Neural cell (in vitro differentiated cells): ENCODE data around the gene ZNF516. TPM values are rescaled to one million over a fixed set of nuclear protein-coding genes. Genes with fewer than 3 reads are reported as not detected.

ENCODE experiments used
- H2AFZ ChIP-seq: fragments of 200-600, 300-800 bp; sonication (generic), shearing (Covaris generic); 2 replicates; pipeline ENCODE4 v1.6.0; 2014; ENCODE audit warnings: low read depth, mild to moderate bottlenecking, antibody characterized with exemption, low read length, moderate library complexity
- H3F3A ChIP-seq: fragments of 200-600 bp; shearing (Covaris generic); 2 replicates; pipeline ENCODE4 v1.6.1; 2016; ENCODE audit warnings: mild to moderate bottlenecking, moderate library complexity, mixed read lengths, antibody characterized with exemption, low read length; ENCODE audit not compliant: insufficient read depth, poor library complexity, severe bottlenecking
- H3K27ac ChIP-seq: fragments of 200-600, 300-800 bp; sonication (generic), shearing (Covaris generic); 2 replicates; pipeline ENCODE4 v1.5.1; 2014; ENCODE audit warnings: mild to moderate bottlenecking, low read length, moderate library complexity
- H3K27me3 ChIP-seq: fragments of 300-800, 200-600 bp; sonication (generic), shearing (Covaris generic); 2 replicates; pipeline ENCODE4 v1.6.0; 2014; ENCODE audit warnings: mild to moderate bottlenecking, low read depth, low read length, moderate library complexity; ENCODE audit not compliant: insufficient read depth
- H3K36me3 ChIP-seq: fragments of 300-800, 200-600 bp; sonication (generic), shearing (Covaris generic); 2 replicates; pipeline ENCODE4 v1.5.1; 2014; ENCODE audit warnings: mild to moderate bottlenecking, antibody characterized with exemption, low read length, moderate library complexity; ENCODE audit not compliant: insufficient read depth
- H3K4me2 ChIP-seq: fragments of 300-800, 200-600 bp; sonication (generic), shearing (Covaris generic); 2 replicates; pipeline ENCODE4 v1.6.0; 2014; ENCODE audit warnings: mild to moderate bottlenecking, low read length
- H3K4me3 ChIP-seq: fragments of 300-800, 200-600 bp; sonication (generic), shearing (Covaris generic); 2 replicates; pipeline ENCODE4 v1.5.1; 2014; ENCODE audit warnings: mild to moderate bottlenecking, low read length, moderate library complexity
- H3K79me2 ChIP-seq: fragments of 200-600 bp; shearing (Covaris generic); replicated peaks from 2 replicates; pipeline ENCODE4 v1.6.0; 2014; ENCODE audit warnings: mild to moderate bottlenecking, low read length, moderate library complexity; ENCODE audit not compliant: insufficient read depth
- H3K9ac ChIP-seq: fragments of 300-800, 200-600 bp; sonication (generic), shearing (Covaris generic); 2 replicates; pipeline ENCODE4 v1.6.1; 2016; ENCODE audit warnings: mild to moderate bottlenecking, low read length, mixed read lengths
- H3K9me2 ChIP-seq: fragments of 200-600 bp; shearing (Covaris generic); 2 replicates; pipeline ENCODE4 v1.6.1; 2016; ENCODE audit warnings: mild to moderate bottlenecking, low read length, mixed read lengths; ENCODE audit not compliant: insufficient read depth
- H3K9me3 ChIP-seq: fragments of 200-600, 300-800 bp; sonication (generic), shearing (Covaris generic); 2 replicates; pipeline ENCODE4 v1.6.1; 2016; ENCODE audit warnings: mild to moderate bottlenecking, mixed run types, low read length, moderate library complexity, mixed read lengths
- H4K20me1 ChIP-seq: fragments of 200-600 bp; shearing (Covaris generic); 2 replicates; pipeline ENCODE4 v1.6.1; 2016; ENCODE audit warnings: mild to moderate bottlenecking, mixed run types; ENCODE audit not compliant: insufficient read depth
- EP300 ChIP-seq: fragments of 450-650 bp; conservative IDR thresholded peaks from 2 replicates; pipeline ENCODE4 v1.6.1; 2014; ENCODE audit warnings: antibody characterized with exemption, mild to moderate bottlenecking, moderate library complexity; ENCODE audit not compliant: poor library complexity, severe bottlenecking
- MXI1 ChIP-seq: fragments of 450-650 bp; conservative IDR thresholded peaks from 2 replicates; pipeline ENCODE4 v1.6.1; 2014; ENCODE audit warnings: antibody characterized with exemption, mild to moderate bottlenecking; ENCODE audit not compliant: poor library complexity, severe bottlenecking
- RAD21 ChIP-seq: fragments of 450-650 bp; conservative IDR thresholded peaks from 2 replicates; pipeline ENCODE4 v1.6.1; 2014; ENCODE audit warnings: antibody characterized with exemption, mild to moderate bottlenecking, moderate library complexity
- SMC3 ChIP-seq: fragments of 450-650 bp; conservative IDR thresholded peaks from 2 replicates; pipeline ENCODE4 v1.6.1; 2014; ENCODE audit warnings: antibody characterized with exemption, mild to moderate bottlenecking, moderate library complexity; ENCODE audit not compliant: poor library complexity
- TAF1 ChIP-seq: IDR thresholded peaks from 2 replicates; pipeline ENCODE4 v1.6.1; 2012; ENCODE audit warnings: low read depth
- polyA plus RNA-seq: library from polyadenylated mRNA; depleted of rRNA; stranded (reverse); fragments of >200 nt; gene quantifications from 2 replicates; pipeline ENCODE4 v1.2.3, GENCODE V29; 2014
- TF ChIP-seq, protein P1 (sequence below): IDR thresholded peaks from 2 replicates; pipeline ENCODE4 v1.6.1; 2012; ENCODE audit warnings: borderline replicate concordance

Gene ZNF516
- polyA plus RNA-seq, 1 donor from 2014 or later = 11.5 TPM

DNA sequence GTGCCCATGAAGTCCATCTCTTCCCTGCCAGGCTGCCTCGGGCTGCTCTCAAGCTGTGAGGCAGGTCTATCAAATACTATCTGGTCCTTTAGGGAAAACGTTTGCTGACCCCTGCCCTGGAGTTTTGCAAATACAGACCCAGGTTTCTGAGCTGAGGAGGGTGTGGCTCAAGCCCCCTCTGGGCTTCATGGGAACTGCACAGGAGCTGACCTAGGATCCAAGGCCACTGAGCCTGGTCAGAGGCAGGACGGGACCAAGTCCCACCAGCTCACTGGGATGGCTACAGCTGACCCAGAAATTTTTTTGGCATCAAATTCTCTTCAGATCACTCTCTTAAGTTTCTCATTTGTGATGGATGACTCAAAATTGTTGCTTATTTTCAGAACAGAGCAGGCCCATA lies 14.1 kb downstream of the ZNF516 start:
- Histone ChIP-seq H3K27me3 (no peaks in the 10 kb centered on the region), H3K9ac (no peak overlapping the region), H4K20me1 (no peaks in the 10 kb centered on the region), H2AFZ (no peak overlapping the region), H3K36me3 (no peaks in the 10 kb centered on the region), H3K27ac (no peak overlapping the region), H3K9me3 (no peaks in the 10 kb centered on the region), H3K4me3 (no peak overlapping the region), H3K4me2 (no peak overlapping the region), H3F3A (no peaks in the 10 kb centered on the region), H3K9me2 (no peaks in the 10 kb centered on the region), H3K79me2 (peaks cover 79% of the 10 kb centered on the region)
- no peak for TF ChIP-seq SMC3
- TF ChIP-seq MXI1 = no peak
- no peak for TF ChIP-seq RAD21

DNA sequence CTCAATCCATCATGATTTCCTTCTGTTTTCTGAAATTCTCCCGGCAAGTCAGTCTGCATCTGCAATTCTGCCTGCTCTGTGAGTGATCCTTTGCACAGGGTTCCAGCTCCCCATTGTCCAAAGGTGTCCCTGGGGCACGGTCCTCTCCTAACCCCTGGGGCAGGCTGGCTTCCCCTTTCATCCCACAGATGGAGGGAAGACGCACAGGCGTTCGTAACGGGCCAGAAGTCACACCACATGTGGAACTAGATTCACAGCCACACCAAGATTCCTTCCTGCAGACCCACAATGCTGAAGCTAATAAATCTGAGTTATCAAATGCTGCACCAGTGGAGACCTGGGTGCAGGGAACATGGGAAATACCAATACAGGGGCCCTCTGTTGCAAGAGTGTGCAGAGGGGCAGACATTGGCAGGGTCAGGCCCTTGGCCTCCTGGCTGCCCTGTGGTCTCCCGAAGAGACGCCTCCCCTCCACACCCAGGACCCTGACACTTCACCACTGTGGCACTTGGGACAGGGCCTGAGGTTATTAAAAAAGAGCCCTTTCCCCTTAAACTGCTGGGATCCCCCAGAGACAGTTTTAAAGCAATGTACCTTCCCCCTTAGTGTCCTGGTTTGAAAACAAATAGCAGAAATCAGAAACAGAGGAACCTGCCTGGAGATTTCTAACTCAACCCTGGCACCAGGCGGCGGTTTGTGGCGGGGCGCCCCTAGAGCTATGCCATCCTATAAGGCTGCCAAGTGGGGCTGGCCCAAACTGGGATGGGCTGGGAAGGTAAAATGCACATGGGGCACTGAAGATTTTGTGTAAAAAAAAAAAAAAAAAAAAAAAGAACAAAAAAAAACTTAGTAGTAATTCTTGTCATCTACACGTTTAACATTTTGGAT lies 15.4 kb downstream of the ZNF516 start:
- no peaks in the 10 kb centered on the region for H4K20me1 ChIP-seq
- no peaks in the 10 kb centered on the region for H3K27me3 ChIP-seq
- H3K4me3 ChIP-seq = no peak overlapping the region
- TF ChIP-seq, protein P1, sequence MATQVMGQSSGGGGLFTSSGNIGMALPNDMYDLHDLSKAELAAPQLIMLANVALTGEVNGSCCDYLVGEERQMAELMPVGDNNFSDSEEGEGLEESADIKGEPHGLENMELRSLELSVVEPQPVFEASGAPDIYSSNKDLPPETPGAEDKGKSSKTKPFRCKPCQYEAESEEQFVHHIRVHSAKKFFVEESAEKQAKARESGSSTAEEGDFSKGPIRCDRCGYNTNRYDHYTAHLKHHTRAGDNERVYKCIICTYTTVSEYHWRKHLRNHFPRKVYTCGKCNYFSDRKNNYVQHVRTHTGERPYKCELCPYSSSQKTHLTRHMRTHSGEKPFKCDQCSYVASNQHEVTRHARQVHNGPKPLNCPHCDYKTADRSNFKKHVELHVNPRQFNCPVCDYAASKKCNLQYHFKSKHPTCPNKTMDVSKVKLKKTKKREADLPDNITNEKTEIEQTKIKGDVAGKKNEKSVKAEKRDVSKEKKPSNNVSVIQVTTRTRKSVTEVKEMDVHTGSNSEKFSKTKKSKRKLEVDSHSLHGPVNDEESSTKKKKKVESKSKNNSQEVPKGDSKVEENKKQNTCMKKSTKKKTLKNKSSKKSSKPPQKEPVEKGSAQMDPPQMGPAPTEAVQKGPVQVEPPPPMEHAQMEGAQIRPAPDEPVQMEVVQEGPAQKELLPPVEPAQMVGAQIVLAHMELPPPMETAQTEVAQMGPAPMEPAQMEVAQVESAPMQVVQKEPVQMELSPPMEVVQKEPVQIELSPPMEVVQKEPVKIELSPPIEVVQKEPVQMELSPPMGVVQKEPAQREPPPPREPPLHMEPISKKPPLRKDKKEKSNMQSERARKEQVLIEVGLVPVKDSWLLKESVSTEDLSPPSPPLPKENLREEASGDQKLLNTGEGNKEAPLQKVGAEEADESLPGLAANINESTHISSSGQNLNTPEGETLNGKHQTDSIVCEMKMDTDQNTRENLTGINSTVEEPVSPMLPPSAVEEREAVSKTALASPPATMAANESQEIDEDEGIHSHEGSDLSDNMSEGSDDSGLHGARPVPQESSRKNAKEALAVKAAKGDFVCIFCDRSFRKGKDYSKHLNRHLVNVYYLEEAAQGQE = no peak
- no peaks in the 10 kb centered on the region for H3K36me3 ChIP-seq
- no peak overlapping the region for H3K4me2 ChIP-seq
- peaks cover 79% of the 10 kb centered on the region for H3K79me2 ChIP-seq
- H3F3A ChIP-seq = no peaks in the 10 kb centered on the region
- no peak overlapping the region for H2AFZ ChIP-seq
- H3K9ac ChIP-seq = no peak overlapping the region
- H3K27ac ChIP-seq = no peak overlapping the region
- no peaks in the 10 kb centered on the region for H3K9me2 ChIP-seq
- no peaks in the 10 kb centered on the region for H3K9me3 ChIP-seq

DNA sequence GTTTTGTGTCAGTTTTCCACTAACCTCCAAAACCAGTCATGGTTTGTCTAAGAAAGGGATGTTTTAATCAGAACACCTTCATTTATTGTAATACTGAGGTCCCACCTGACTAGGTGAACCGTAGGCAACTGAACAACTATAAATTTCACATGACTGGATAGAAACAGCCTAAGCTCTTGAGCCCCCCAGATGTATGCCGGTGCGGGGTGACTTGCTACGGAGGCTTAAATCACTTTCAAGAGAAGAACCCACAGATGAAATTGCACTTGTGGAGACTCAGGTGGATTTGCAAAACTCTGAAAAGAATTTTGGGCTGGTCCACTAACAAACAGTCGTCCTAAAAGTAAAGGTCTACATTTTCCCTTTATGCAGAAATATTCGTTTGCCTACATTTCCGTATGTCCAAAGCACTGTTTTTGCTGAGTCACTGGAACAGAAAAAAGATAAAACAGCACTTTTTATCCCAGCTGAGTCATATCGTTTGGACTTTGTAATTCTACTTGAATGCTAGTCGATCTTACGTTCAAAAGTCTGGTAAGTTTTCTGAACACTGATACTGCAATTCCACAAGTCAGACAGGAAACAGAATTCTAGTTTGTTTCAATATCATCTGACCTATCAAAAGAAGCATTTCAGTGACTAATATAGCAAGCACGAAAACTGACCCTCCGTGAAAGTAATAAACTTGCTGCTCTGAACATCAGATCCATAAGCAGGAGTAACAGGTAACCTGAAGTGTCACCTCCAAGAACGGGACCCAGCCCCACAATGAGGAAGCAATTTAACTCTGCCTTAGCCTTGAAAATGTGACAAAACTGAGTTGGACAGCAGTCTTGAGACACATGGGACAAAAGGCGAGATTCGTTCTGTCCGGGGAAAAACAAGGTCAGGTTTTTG lies 18.1 kb downstream of the ZNF516 start:
- Histone ChIP-seq H3K9me2 (no peaks in the 10 kb centered on the region), H4K20me1 (no peaks in the 10 kb centered on the region), H3K36me3 (no peaks in the 10 kb centered on the region), H3K4me3 (no peak overlapping the region), H2AFZ (no peak overlapping the region), H3K9ac (no peak overlapping the region), H3K27me3 (no peaks in the 10 kb centered on the region), H3K79me2 (peaks cover 76% of the 10 kb centered on the region), H3K27ac (no peak overlapping the region), H3F3A (no peaks in the 10 kb centered on the region), H3K4me2 (no peak overlapping the region), H3K9me3 (no peaks in the 10 kb centered on the region)
- TF ChIP-seq SMC3 = no peak
- TF ChIP-seq EP300 = no peak
- no peak for TF ChIP-seq TAF1
- TF ChIP-seq RAD21 = no peak
